ENCODE results near the gene CCDC40. TPM values are rescaled to one million over a fixed set of nuclear protein-coding genes. Genes with fewer than 3 reads are reported as not detected.

CCDC40 gene
- total and polyA plus RNA-seq, 3 experiments from 2014 or later, result 3.6 to 4.3 TPM; not detected in 1

DNA sequence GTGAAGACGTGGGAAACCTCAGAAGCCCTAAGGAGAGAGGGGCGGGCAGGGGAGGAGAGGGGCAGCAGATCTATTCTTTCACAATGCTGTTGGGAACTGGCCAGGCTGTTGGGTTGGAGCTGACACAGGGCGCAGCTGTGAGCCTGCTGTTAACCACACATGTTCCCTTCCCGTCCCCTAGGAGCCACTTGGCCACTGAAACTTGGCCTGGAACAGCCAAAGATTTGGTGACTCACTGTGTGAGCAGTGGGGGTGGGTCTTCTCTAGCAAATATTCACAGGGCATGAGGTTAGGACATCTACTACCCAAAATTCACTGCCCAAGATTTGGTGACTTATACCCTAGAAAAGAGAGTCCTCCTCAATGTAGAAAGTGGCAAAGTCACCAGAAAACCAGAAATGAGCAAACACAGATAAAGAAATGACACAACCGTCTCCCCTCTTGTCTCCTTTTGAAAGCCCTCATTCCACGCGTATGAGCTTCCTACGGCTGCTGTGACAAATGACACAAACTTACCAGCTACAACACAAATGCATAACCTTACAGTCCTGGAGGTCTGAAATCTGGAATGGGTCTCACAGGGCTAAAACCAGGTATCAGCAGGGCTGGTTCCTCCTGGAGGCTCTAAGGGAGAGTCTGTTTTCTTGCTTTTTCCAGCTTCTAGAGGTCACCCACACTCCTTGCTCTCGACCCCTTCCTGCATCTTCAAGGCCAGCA lies 7.0 kb upstream of the CCDC40 start:
- no peaks in the 10 kb centered on the region for H3K9me3 ChIP-seq (ENCODE audit: low read length)
- Mint-ChIP-seq H3K27me3 (peaks cover 2 to 12% of the 10 kb centered on the region in 2 donors), H3K27ac (no peak overlapping the region), H3K4me3 (peak overlapping the region in 1 of 7 donors; percentile 8), H3K4me1 (peaks cover 0 to 2% (median under 1%) of the 10 kb centered on the region in 3 donors), H3K36me3 (no peaks in the 10 kb centered on the region), H3K9me3 (no peaks in the 10 kb centered on the region)
- H3K27me3 ChIP-seq (ENCODE audit: insufficient read depth, low read length, poor library complexity, severe bottlenecking), result peaks cover 5% of the 10 kb centered on the region
- DNase-seq, result no peak
- H3K4me3 ChIP-seq (ENCODE audit: low read length), result no peak overlapping the region
- no peaks in the 10 kb centered on the region for H3K4me1 ChIP-seq (ENCODE audit: insufficient read depth, low read length)
- H3K27ac ChIP-seq (ENCODE audit: low read depth, low read length), result no peak overlapping the region
- POLR2A ChIA-PET, result no interaction called here
- H3K36me3 ChIP-seq (ENCODE audit: insufficient read depth, low read length), result no peaks in the 10 kb centered on the region
- CTCF ChIA-PET, result interaction anchor here (4.3 kb wide), 1 partner anchor 21 kb away, joined by 15 read pairs; no protein-coding TSS in a partner anchor

DNA sequence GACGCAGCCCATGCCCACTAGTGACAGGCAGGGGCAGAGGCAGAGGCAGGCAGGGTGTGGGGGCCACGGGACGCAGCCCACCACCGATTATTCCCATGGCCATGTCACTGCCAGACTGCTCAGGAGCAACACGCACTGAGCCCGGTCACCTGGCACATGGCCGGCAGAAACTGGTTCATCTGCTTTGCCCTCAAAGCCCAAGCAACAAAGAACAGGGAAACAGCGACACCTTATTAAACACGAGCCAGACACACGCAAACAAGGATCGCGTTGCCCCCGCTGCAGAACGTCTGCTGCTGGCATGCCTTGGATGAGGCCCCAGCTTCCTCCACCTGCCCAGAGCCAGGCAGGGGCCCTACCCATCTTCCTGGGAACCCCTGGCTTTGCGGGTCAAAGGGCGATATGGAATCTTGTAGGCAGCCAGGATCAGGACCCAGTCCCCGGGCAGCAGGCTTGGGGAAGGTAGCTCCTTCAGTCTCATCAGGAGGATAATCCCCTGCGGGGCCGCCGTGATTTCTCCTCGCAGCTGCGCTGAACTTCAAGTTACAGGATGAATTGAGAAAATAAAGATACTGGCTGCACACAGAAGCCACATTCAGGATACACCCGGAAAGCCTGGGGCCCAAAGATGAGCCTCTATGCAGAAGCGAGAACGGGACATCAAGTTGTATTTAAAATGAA lies 5.6 kb upstream of the CCDC40 start:
- H3K36me3 Mint-ChIP-seq, result peaks cover 0 to 2% (median 0%) of the 10 kb centered on the region in 3 donors
- H3K27me3 ChIP-seq (ENCODE audit: insufficient read depth, low read length, poor library complexity, severe bottlenecking), result peaks cover 5% of the 10 kb centered on the region
- ChIA-PET POLR2A (no interaction called here), CTCF (interaction anchor here (4.3 kb wide), 1 partner anchor 22 kb away, joined by 15 read pairs; no protein-coding TSS in a partner anchor)
- no peaks in the 10 kb centered on the region for H3K36me3 ChIP-seq (ENCODE audit: insufficient read depth, low read length)
- peaks cover 7 to 19% of the 10 kb centered on the region in 2 donors for H3K27me3 Mint-ChIP-seq
- DNase-seq, result no peak
- H3K27ac Mint-ChIP-seq, result no peak overlapping the region
- peak overlapping the region in 1 of 7 donors; percentile 10 for H3K4me3 Mint-ChIP-seq
- H3K4me3 ChIP-seq (ENCODE audit: low read length), result no peak overlapping the region
- no peaks in the 10 kb centered on the region for H3K9me3 Mint-ChIP-seq
- H3K9me3 ChIP-seq (ENCODE audit: low read length), result no peaks in the 10 kb centered on the region
- H3K4me1 ChIP-seq (ENCODE audit: insufficient read depth, low read length), result peaks cover 7% of the 10 kb centered on the region
- H3K27ac ChIP-seq (ENCODE audit: low read depth, low read length), result no peak overlapping the region
- H3K4me1 Mint-ChIP-seq, result peaks cover 8 to 11% (median 10%) of the 10 kb centered on the region in 3 donors

DNA sequence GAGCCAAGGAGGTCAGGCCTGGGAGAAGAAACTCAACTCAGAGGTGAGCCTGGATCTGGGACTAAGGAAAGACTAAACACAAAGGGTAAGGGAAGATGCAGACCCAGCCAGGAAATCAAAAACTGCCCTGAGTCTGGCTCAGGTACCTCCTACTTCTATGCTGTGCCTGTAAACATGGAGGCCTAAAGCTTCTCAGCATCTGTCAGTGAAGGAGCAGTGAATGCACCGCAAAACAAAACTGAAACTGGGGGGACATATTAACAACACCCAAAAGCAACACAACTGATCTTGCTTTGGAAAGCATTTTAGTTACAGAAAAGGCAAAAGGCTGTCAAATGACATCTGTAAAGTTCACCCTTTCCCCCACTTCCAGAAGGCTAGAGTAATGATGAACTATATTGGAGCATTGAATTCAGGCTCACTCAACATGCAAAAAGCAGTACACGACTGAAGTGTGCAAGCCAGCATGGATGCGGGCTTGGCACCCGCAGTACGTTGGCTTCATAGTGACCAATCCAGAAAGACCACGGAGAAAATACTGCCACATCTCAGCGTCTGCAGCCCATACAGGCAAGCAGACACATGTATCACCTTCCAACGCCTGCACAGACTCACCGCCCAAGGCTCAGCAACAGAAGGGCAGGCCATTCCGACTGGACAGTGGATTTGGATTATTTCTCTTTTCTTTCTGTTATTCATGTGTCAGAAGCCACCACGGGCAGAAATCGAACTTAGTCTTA lies 4.6 kb upstream of the CCDC40 start:
- Mint-ChIP-seq H3K27ac (peak overlapping the region in 1 of 8 donors; percentile 55), H3K36me3 (peaks cover 0 to 4% (median 0%) of the 10 kb centered on the region in 3 donors), H3K27me3 (peaks cover 7 to 21% of the 10 kb centered on the region in 2 donors), H3K9me3 (no peaks in the 10 kb centered on the region), H3K4me3 (peak overlapping the region in 1 of 7 donors; percentile 64), H3K4me1 (peaks cover 8 to 11% (median 10%) of the 10 kb centered on the region in 3 donors)
- Histone ChIP-seq H3K4me1 (ENCODE audit: insufficient read depth, low read length) (peaks cover 10% of the 10 kb centered on the region), H3K9me3 (ENCODE audit: low read length) (no peaks in the 10 kb centered on the region), H3K36me3 (ENCODE audit: insufficient read depth, low read length) (no peaks in the 10 kb centered on the region), H3K27ac (ENCODE audit: low read depth, low read length) (no peak overlapping the region), H3K27me3 (ENCODE audit: insufficient read depth, low read length, poor library complexity, severe bottlenecking) (peaks cover 5% of the 10 kb centered on the region), H3K4me3 (ENCODE audit: low read length) (no peak overlapping the region)
- POLR2A ChIA-PET, result no interaction called here
- CTCF ChIA-PET, result interaction anchor here (4.3 kb wide), 1 partner anchor 23 kb away, joined by 15 read pairs; no protein-coding TSS in a partner anchor
- DNase-seq, result no peak

- H3K27ac Mint-ChIP-seq, result peak overlapping the region in 1 of 8 donors; percentile 55
- peaks cover 5% of the 10 kb centered on the region for H3K27me3 ChIP-seq (ENCODE audit: insufficient read depth, low read length, poor library complexity, severe bottlenecking)
- no peaks in the 10 kb centered on the region for H3K9me3 Mint-ChIP-seq
- no peak for DNase-seq
- peak overlapping the region in 1 of 7 donors; percentile 90 for H3K4me3 Mint-ChIP-seq
- peaks cover 15% of the 10 kb centered on the region for H3K4me1 ChIP-seq (ENCODE audit: insufficient read depth, low read length)
- H3K27me3 Mint-ChIP-seq, result peaks cover 7 to 21% of the 10 kb centered on the region in 2 donors
- no peaks in the 10 kb centered on the region for H3K9me3 ChIP-seq (ENCODE audit: low read length)
- POLR2A ChIA-PET, result interaction anchor here (0.6 kb wide), 1 partner anchor 290 kb away, joined by 3 read pairs; no protein-coding TSS in a partner anchor
- CTCF ChIA-PET, result interaction anchor here (0.6 kb wide), 1 partner anchor 143 kb away, joined by 4 read pairs; no protein-coding TSS in a partner anchor
- peaks cover 0 to 4% (median 0%) of the 10 kb centered on the region in 3 donors for H3K36me3 Mint-ChIP-seq
- no peak overlapping the region for H3K27ac ChIP-seq (ENCODE audit: low read depth, low read length)
- H3K4me1 Mint-ChIP-seq, result peaks cover 11 to 14% (median 11%) of the 10 kb centered on the region in 3 donors
- H3K36me3 ChIP-seq (ENCODE audit: insufficient read depth, low read length), result no peaks in the 10 kb centered on the region
- H3K4me3 ChIP-seq (ENCODE audit: low read length), result no peak overlapping the region
These were observed 3.7 kb upstream of the CCDC40 start for GRCh38 chr17:80032614-80033171.

DNA sequence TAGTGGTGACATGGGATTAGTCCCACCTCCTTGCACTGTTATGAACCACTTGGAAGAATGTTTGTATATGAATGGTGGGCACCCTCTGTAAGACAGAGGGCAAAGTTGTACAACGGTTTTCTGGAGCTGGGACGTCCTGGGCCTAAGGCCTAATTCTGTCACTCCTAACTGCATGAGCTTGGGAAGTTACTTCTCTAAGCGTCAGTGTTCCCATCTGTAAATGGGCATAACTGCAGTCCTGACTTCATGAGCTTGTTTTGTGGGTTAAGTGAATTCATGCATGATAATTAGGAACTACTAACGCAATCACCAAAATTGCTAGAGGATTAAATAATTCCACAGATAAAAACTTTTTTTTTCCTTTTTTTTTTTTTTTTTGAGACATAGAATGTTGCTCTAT lies 2.6 kb upstream of the CCDC40 start:
- Mint-ChIP-seq H3K27ac (peak overlapping the region in 2 of 8 donors; percentile 94 to 95), H3K4me3 (peak overlapping the region in 4 of 7 donors; percentile 29 to 90 (median 64)), H3K36me3 (peaks cover 0 to 4% (median 0%) of the 10 kb centered on the region in 3 donors), H3K4me1 (peaks cover 11 to 14% (median 11%) of the 10 kb centered on the region in 3 donors), H3K27me3 (peaks cover 10 to 20% of the 10 kb centered on the region in 2 donors), H3K9me3 (no peaks in the 10 kb centered on the region)
- ChIA-PET POLR2A (interaction anchor here (0.7 kb wide), 1 partner anchor 11 kb away, joined by 3 read pairs; no protein-coding TSS in a partner anchor), CTCF (interaction anchor here (1.4 kb wide), 1 partner anchor 12 kb away, joined by 3 read pairs; no protein-coding TSS in a partner anchor)
- H3K4me1 ChIP-seq (ENCODE audit: insufficient read depth, low read length), result peaks cover 15% of the 10 kb centered on the region
- no peak for DNase-seq
- no peak overlapping the region for H3K27ac ChIP-seq (ENCODE audit: low read depth, low read length)
- no peaks in the 10 kb centered on the region for H3K9me3 ChIP-seq (ENCODE audit: low read length)
- no peak overlapping the region for H3K4me3 ChIP-seq (ENCODE audit: low read length)
- no peaks in the 10 kb centered on the region for H3K36me3 ChIP-seq (ENCODE audit: insufficient read depth, low read length)
- peaks cover 5% of the 10 kb centered on the region for H3K27me3 ChIP-seq (ENCODE audit: insufficient read depth, low read length, poor library complexity, severe bottlenecking)

DNA sequence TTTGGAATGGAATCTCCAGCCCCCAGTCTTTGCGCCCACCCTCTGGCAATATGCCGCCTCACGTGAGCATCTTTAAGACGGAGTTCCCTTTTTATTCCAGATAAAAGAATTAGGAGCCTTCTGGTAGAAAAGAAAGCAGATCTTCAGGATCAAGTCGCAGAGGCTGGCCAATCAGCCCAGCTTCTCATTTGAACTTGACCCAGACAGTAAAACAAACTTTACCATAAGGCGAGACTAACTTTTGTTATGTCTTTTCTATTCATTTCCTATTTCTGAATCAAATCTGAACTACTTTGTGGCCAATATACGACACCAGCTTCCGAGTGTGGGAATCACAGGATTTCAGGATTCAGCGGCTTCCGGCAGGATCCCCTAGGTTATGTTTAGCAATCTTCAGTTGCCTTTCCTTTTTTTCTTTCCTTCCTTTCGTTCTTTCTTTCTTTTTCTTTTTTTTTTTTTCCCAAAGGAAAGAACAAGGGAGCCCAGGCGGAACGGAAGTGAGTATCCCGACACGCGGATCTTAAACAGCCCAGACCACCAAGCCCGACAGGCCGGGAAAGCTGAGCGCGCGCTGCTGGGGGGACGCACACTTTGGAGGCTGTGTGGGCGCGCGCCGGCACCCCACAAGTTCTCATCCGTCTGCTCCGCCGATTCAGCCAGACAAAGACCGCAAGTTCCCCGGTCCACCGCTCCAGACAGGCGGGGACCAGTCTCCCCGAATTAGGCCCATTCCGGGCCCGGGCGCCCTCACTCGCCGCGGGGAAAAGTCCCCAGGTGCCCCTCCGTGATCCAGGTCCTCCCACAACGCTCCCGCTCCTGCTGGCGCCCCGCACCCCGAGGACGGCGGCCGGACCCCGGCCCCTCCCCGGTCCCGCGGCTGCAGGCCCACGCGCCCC lies 1.4 kb upstream of the CCDC40 start:
- H3K9me3 Mint-ChIP-seq, result no peaks in the 10 kb centered on the region
- H3K4me1 Mint-ChIP-seq, result peaks cover 11 to 14% (median 11%) of the 10 kb centered on the region in 3 donors
- H3K36me3 ChIP-seq (ENCODE audit: insufficient read depth, low read length), result no peaks in the 10 kb centered on the region
- no peaks in the 10 kb centered on the region for H3K9me3 ChIP-seq (ENCODE audit: low read length)
- ChIA-PET CTCF (interaction anchor here (1.1 to 1.4 kb wide), 2 partner anchors 11 to 27 kb away, joined by 3 read pairs; no protein-coding TSS in a partner anchor), POLR2A (interaction anchor here (0.7 kb wide), 1 partner anchor 165 kb away, joined by 6 read pairs; no protein-coding TSS in a partner anchor)
- H3K36me3 Mint-ChIP-seq, result peaks cover 0 to 4% (median 0%) of the 10 kb centered on the region in 3 donors
- H3K4me3 Mint-ChIP-seq, result peak overlapping the region; percentile 84 to 91 (median 88)
- peak; percentile 39 to 79 (median 55) for DNase-seq
- peaks cover 10 to 20% of the 10 kb centered on the region in 2 donors for H3K27me3 Mint-ChIP-seq
- H3K27ac ChIP-seq (ENCODE audit: low read depth, low read length), result no peak overlapping the region
- peaks cover 15% of the 10 kb centered on the region for H3K4me1 ChIP-seq (ENCODE audit: insufficient read depth, low read length)
- H3K27ac Mint-ChIP-seq, result peak overlapping the region; percentile 82 to 96 (median 92)
- H3K4me3 ChIP-seq (ENCODE audit: low read length), result no peak overlapping the region
- peaks cover 5% of the 10 kb centered on the region for H3K27me3 ChIP-seq (ENCODE audit: insufficient read depth, low read length, poor library complexity, severe bottlenecking)

DNA sequence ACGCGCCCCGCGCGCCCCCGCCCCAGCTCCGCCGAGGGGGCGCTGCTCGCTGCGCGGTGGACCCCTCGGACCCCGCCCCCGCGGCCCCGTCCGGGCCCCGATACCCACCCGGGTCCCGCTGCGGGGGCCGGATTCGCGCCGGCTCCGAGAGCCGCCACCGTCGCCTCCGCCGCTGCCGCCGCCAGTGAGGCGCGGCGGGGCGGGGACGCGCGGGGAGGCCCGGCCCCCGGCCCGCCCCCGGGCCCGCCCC lies 830 bp upstream of the CCDC40 start, which contains the start of gene TBC1D16:
TBC1D16 (minus strand) TSS at position 186 of the 250 bp plus-strand sequence. CDS start 22,325 bp downstream, outside the sequence.
- Histone ChIP-seq H3K27me3 (ENCODE audit: insufficient read depth, low read length, poor library complexity, severe bottlenecking) (peaks cover 5% of the 10 kb centered on the region), H3K36me3 (ENCODE audit: insufficient read depth, low read length) (no peaks in the 10 kb centered on the region), H3K27ac (ENCODE audit: low read depth, low read length) (peak within 1 kb of the TSS; percentile 65), H3K9me3 (ENCODE audit: low read length) (no peaks in the 10 kb centered on the region), H3K4me1 (ENCODE audit: insufficient read depth, low read length) (peaks cover 15% of the 10 kb centered on the region), H3K4me3 (ENCODE audit: low read length) (peak within 1 kb of the TSS; percentile 77)
- peak within 1 kb of the TSS; percentile 84 to 95 (median 88) for H3K4me3 Mint-ChIP-seq
- peak within 1 kb of the TSS; percentile 82 to 98 (median 96) for H3K27ac Mint-ChIP-seq
- ChIA-PET CTCF (interaction anchor here (1.1 kb wide), 1 partner anchor 27 kb away, joined by 3 read pairs; no protein-coding TSS in a partner anchor), POLR2A (no interaction called here)
- peaks cover 11 to 14% (median 11%) of the 10 kb centered on the region in 3 donors for H3K4me1 Mint-ChIP-seq
- peaks cover 0 to 4% (median 0%) of the 10 kb centered on the region in 3 donors for H3K36me3 Mint-ChIP-seq
- no peaks in the 10 kb centered on the region for H3K9me3 Mint-ChIP-seq
- DNase-seq, result peak in 1 of 5 donors; percentile 58
- H3K27me3 Mint-ChIP-seq, result peaks cover 10 to 20% of the 10 kb centered on the region in 2 donors

Measured in CD8-positive, alpha-beta memory T cell (primary cell).